Cardiac muscle cell (in vitro differentiated cells and primary cell): Measurements from ENCODE around the gene C1RL. TPM values are rescaled to one million over a fixed set of nuclear protein-coding genes. Genes with fewer than 3 reads are reported as not detected.
"Not testable (repeated sequence)": the region's sequence is repeated elsewhere in the genome, so short reads cannot be mapped to it uniquely, and the experiment has no call there.

Experiments used
- DNase-seq, 2 donors: peaks; one replicate each; pipeline versions ENCODE4 v3.0.0 to v3.0.0-alpha.2; 2010 to 2017; ENCODE audit warnings: low read depth in 1 of 2, low spot score in 1 of 2
- H3K27ac ChIP-seq: fragments of 200-600 bp; sonication (generic); 2 replicates; pipeline ENCODE4 v1.5.1; 2016
- H3K27me3 ChIP-seq: fragments of 200-600 bp; sonication (generic); 2 replicates; pipeline ENCODE4 v1.6.0; 2016; ENCODE audit warnings: control low read depth
- H3K36me3 ChIP-seq: fragments of 200-600 bp; sonication (generic); 2 replicates; pipeline ENCODE4 v1.5.1; 2016; ENCODE audit warnings: control low read depth
- H3K4me1 ChIP-seq: fragments of 200-600 bp; sonication (generic); 2 replicates; pipeline ENCODE4 v1.8.1; 2017; ENCODE audit warnings: low read depth, mild to moderate bottlenecking, mixed run types
- H3K4me3 ChIP-seq: fragments of 200-600 bp; sonication (generic); 2 replicates; pipeline ENCODE4 v1.5.1; 2016; ENCODE audit warnings: mild to moderate bottlenecking
- H3K9me3 ChIP-seq: fragments of 200-600 bp; sonication (generic); 2 replicates; pipeline ENCODE4 v1.5.1; 2017; ENCODE audit warnings: low read depth, mild to moderate bottlenecking, control low read depth
- polyA plus RNA-seq: library from polyadenylated mRNA; unstranded; fragments of >200 nt; fragmentation: Nextera tagmentation; extraction: Ambion mirVana; gene quantifications from 2 replicates; pipeline ENCODE4 v1.2.1, GENCODE V29; 2016
- total RNA-seq: library from RNA; depleted of rRNA; stranded (reverse); fragments of >200 nt; gene quantifications from 2 replicates; pipeline ENCODE4 v1.2.3, GENCODE V29; 2016
- TF ChIP-seq, protein P1 (sequence below): IDR thresholded peaks from 2 replicates; pipeline ENCODE4 v1.5.1; 2012; ENCODE audit warnings: low read depth, mild to moderate bottlenecking, low read length

C1RL gene
- total and polyA plus RNA-seq, 2 experiments from 2014 or later = 14.3 to 32.4 TPM

DNA sequence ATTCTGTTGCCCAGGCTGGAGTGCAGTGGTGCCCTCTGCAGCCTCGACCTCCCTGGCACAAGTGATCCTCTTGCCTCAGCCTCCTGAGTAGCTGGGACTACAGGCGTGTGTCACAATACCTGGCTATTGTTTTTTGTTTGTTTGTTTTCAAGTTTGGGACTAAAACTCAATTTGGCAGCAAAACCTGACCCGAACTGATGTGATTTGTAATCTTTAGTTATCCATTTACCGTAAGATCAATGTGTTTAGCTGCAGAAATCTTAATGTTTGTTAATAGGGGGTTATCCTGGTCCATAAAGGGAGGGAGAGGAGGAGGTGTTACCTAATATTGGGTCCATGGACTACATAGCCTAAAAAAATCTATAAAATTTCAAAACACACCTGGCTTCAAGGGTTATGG lies 49.2 kb downstream of the C1RL start:
- no peaks in the 10 kb centered on the region for H3K9me3 ChIP-seq
- TF ChIP-seq, protein P1, sequence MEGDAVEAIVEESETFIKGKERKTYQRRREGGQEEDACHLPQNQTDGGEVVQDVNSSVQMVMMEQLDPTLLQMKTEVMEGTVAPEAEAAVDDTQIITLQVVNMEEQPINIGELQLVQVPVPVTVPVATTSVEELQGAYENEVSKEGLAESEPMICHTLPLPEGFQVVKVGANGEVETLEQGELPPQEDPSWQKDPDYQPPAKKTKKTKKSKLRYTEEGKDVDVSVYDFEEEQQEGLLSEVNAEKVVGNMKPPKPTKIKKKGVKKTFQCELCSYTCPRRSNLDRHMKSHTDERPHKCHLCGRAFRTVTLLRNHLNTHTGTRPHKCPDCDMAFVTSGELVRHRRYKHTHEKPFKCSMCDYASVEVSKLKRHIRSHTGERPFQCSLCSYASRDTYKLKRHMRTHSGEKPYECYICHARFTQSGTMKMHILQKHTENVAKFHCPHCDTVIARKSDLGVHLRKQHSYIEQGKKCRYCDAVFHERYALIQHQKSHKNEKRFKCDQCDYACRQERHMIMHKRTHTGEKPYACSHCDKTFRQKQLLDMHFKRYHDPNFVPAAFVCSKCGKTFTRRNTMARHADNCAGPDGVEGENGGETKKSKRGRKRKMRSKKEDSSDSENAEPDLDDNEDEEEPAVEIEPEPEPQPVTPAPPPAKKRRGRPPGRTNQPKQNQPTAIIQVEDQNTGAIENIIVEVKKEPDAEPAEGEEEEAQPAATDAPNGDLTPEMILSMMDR = no peak
- no peak for DNase-seq

DNA sequence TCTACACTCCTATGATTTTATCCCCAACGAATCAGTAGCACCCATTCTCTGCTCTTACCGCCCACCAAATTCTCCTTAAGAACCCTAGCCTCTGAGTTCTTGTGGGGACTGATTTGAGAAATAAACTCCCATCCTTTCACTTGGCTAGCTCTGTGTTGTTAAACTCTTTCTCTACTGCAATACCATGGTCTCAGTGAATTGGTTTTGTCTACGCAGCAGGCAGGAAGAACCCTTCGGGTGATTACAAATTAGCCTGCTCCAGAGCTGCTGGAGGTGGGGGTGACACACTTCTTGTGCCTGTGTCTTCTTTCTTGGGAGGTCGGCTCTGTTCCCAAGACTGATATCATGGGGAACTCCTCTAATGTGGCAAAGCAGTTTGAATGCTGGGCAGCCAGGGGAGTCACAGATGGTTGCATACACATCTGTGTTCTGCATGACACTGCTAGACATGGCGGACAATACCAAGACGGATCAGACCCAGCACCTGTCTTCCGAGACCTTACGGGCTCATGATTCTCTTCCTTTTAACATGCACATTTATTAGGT lies 50.1 kb downstream of the C1RL start:
- no peak for DNase-seq
- no peaks in the 10 kb centered on the region for H3K36me3 ChIP-seq
- TF ChIP-seq, protein P1 = no peak
- peaks cover 3% of the 10 kb centered on the region for H3K4me1 ChIP-seq
- H3K27me3 ChIP-seq = no peaks in the 10 kb centered on the region
- no peak overlapping the region for H3K4me3 ChIP-seq
- H3K9me3 ChIP-seq = no peaks in the 10 kb centered on the region
- H3K27ac ChIP-seq = no peak overlapping the region

More for the DNA sequence above, 49.2 kb downstream of the C1RL start:
- no peaks in the 10 kb centered on the region for H3K36me3 ChIP-seq
- H3K27me3 ChIP-seq = no peaks in the 10 kb centered on the region
- H3K4me1 ChIP-seq = peaks cover 3% of the 10 kb centered on the region
- no peak overlapping the region for H3K4me3 ChIP-seq
- no peak overlapping the region for H3K27ac ChIP-seq

DNA sequence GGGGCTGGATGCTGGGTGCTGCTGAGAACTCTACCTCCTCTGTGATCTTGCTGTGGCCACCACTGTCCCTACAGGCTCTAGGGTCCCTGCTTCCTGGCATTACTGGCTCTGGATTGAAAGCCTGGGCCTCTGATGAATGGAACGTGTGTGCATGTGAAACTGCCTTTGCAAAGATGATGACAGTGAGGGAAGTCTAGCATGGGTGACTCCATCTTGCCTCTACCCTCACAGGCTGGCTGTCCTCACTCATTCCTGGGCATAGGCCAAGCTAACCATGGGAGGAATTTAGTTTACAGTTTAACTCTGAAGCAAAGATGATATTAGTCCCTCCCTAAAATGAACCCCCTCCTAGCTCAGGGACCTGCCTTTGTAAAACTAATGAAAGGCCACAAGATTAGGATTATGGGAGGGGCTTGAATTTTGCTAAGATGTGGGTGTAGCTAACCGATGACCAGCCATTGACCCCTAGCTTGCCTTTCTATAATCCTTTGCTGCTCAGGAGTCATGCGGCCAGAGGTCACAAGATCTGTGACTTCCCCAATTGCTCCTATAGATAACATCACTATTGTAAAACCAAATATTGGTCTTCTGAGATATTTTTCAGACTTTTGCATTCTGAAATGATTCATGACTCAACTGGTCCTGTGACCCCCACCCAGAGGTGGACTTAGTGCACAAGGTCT lies 50.7 kb downstream of the C1RL start:
- TF ChIP-seq, protein P1 = no peak
- Histone ChIP-seq H3K4me3 (no peak overlapping the region), H3K9me3 (no peaks in the 10 kb centered on the region), H3K4me1 (peaks cover 3% of the 10 kb centered on the region), H3K27me3 (no peaks in the 10 kb centered on the region), H3K36me3 (no peaks in the 10 kb centered on the region), H3K27ac (no peak overlapping the region)
- DNase-seq = no peak

DNA sequence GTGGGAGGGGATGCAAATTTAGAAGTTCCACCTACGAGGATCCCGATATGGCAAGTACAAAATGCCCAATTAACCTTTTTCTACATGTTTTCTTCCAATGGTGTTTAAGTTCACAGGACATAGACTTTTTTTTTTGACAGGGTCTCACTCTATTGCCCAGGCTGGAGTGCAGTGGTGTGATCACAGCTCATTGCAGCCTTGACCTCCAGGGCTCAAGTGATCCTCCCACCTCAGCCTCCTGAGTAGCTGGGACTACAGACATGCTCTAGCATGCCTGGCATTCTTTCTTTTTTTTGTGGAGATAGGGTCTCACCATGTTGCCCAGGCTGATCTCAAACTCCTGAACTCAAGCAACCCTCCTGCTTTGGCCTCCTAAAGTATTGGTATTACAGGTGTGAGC lies 53.3 kb downstream of the C1RL start:
- H3K36me3 ChIP-seq, H3K27me3 ChIP-seq, H3K4me3 ChIP-seq, H3K9me3 ChIP-seq, H3K27ac ChIP-seq, DNase-seq, H3K4me1 ChIP-seq: not testable (repeated sequence)

DNA sequence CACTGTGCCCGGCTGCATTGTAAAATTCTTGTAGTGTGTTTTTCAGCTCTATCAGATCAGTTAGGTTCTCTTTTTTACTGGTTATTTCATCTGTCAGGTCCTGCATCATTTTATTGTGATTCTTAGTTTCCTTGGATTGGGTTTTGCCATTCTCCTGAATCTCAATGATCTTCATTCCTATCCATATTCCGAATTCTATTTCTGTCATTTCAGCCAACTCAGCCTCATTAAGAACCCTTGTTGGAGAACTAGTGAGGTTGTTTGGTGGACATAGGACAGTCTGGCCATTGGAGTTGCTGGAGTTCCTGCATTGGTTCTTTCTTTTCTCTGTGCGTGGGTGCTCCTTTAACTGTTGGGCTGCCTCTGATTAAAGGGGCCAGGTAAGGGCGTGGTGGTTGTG lies 54.1 kb downstream of the C1RL start:
- no peaks in the 10 kb centered on the region for H3K27me3 ChIP-seq
- TF ChIP-seq, protein P1 = no peak
- no peak for DNase-seq

DNA sequence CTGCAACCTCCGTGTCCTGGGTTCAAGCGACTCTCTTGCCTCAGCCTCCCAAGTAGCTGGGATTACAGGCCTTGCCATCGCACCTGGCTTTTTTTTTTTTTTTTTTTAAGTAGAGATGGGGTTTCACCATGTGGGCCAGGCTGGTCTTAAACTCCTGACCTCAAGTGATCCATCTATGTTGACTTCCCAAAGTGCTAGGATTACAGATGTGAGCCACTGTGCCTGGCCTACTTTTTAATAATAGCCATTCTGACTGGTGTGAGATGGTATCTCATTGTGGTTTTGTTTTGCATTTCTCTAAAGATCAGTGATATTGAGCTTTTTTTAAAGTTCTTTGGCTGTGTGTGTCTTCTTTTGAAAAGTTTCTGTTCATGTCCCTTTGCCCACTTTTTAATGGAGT lies 59.0 kb downstream of the C1RL start:
- not testable (repeated sequence) for H3K27ac ChIP-seq, H3K4me1 ChIP-seq, H3K27me3 ChIP-seq, H3K4me3 ChIP-seq, H3K9me3 ChIP-seq, H3K36me3 ChIP-seq, DNase-seq

More for the DNA sequence above, 54.1 kb downstream of the C1RL start:
- Histone ChIP-seq H3K4me3 (no peak overlapping the region), H3K9me3 (no peaks in the 10 kb centered on the region), H3K36me3 (no peaks in the 10 kb centered on the region), H3K27ac (no peak overlapping the region), H3K4me1 (no peaks in the 10 kb centered on the region)

DNA sequence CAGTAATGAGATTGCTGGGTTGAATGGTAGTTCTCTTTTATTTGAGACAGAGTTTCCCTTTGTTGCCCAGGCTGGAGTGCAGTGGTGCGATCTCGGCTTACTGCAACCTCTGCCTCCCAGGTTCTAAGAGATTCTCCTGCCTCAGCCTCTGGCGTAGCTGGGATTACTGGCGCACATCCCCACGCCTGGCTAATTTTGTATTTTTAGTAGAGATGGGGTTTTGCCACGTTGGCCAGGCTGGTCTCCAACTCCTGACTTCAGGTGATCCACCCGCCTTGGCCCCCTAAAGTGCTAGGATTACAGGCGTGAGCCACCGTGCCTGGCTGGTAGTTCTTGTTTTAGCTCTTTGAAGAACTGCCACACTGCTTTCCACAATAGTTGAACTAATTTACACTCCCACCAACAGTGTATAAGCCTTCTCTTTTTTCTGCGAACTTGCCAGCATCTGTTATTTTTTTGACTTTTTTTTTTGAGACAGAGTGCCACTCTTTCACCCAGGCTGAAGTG lies 59.5 kb downstream of the C1RL start:
- not testable (repeated sequence) for H3K27ac ChIP-seq, DNase-seq, H3K36me3 ChIP-seq, H3K4me1 ChIP-seq, H3K27me3 ChIP-seq, H3K9me3 ChIP-seq, H3K4me3 ChIP-seq
